WTC11 (cell line): ENCODE results near the gene BPIFB2. TPM values are rescaled to one million over a fixed set of nuclear protein-coding genes. Genes with fewer than 3 reads are reported as not detected.

Experiments used
- AFF4 ChIP-seq: sonication (generic); formaldehyde crosslinking; IDR thresholded peaks from 2 replicates; pipeline ENCODE4 v1.8.1; 2023; ENCODE audit warnings: mild to moderate bottlenecking, missing genetic modification reagents, borderline replicate concordance
- EMX1 ChIP-seq: fragments of 250-450 bp; sonication (Bioruptor Pico); IDR thresholded peaks from 2 replicates; pipeline ENCODE4 v1.8.0; 2021; ENCODE audit warnings: mild to moderate bottlenecking
- FOXP4 ChIP-seq: sonication (generic); formaldehyde crosslinking; IDR thresholded peaks from 2 replicates; pipeline ENCODE4 v1.8.0; 2022; ENCODE audit warnings: mild to moderate bottlenecking, missing genetic modification reagents
- GABPB1 ChIP-seq: sonication (generic); formaldehyde crosslinking; IDR thresholded peaks from 2 replicates; pipeline ENCODE4 v1.8.1; 2023; ENCODE audit warnings: mild to moderate bottlenecking, missing genetic modification reagents
- GRHL2 ChIP-seq: fragments of 250-450 bp; sonication (Bioruptor Pico); IDR thresholded peaks from 2 replicates; pipeline ENCODE4 v1.8.0; 2022; ENCODE audit warnings: mild to moderate bottlenecking, moderate library complexity; ENCODE audit not compliant: insufficient replicate concordance, severe bottlenecking
- HMGA2 ChIP-seq: fragments of 250-450 bp; sonication (Bioruptor Pico); IDR thresholded peaks from 2 replicates; pipeline ENCODE4 v1.4.0; 2021; ENCODE audit warnings: mild to moderate bottlenecking, moderate library complexity
- MXD4 ChIP-seq: fragments of 250-450 bp; sonication (Bioruptor Pico); IDR thresholded peaks from 2 replicates; pipeline ENCODE4 v1.8.0; 2021; ENCODE audit warnings: mild to moderate bottlenecking, moderate library complexity, borderline replicate concordance
- OVOL2 ChIP-seq: fragments of 250-450 bp; sonication (Bioruptor Pico); IDR thresholded peaks from 2 replicates; pipeline ENCODE4 v1.9.0; 2021; ENCODE audit warnings: mild to moderate bottlenecking, borderline replicate concordance
- PREB ChIP-seq: sonication (generic); formaldehyde crosslinking; IDR thresholded peaks from 2 replicates; pipeline ENCODE4 v1.8.1; 2022; ENCODE audit warnings: mild to moderate bottlenecking, missing genetic modification reagents, moderate library complexity, borderline replicate concordance
- PRRX2 ChIP-seq: fragments of 250-450 bp; sonication (Bioruptor Pico); IDR thresholded peaks from 2 replicates; pipeline ENCODE4 v1.8.0; 2021; ENCODE audit warnings: mild to moderate bottlenecking
- RORB ChIP-seq: fragments of 250-450 bp; sonication (Bioruptor Pico); IDR thresholded peaks from 2 replicates; pipeline ENCODE4 v1.9.0; 2021; ENCODE audit warnings: mild to moderate bottlenecking
- STAT6 ChIP-seq: sonication (generic); formaldehyde crosslinking; conservative IDR thresholded peaks from 2 replicates; pipeline ENCODE4 v1.8.1; 2023; ENCODE audit warnings: mild to moderate bottlenecking, low read depth, missing genetic modification reagents, moderate library complexity
- TEAD1 ChIP-seq: sonication (generic); formaldehyde crosslinking; IDR thresholded peaks from 2 replicates; pipeline ENCODE4 v1.8.0; 2022; ENCODE audit warnings: mild to moderate bottlenecking, missing genetic modification reagents
- ZMAT4 ChIP-seq: fragments of 250-450 bp; sonication (Bioruptor Pico); IDR thresholded peaks from 2 replicates; pipeline ENCODE4 v1.9.0; 2021; ENCODE audit warnings: mild to moderate bottlenecking
- ZNF425 ChIP-seq: fragments of 250-450 bp; sonication (Bioruptor Pico); conservative IDR thresholded peaks from 2 replicates; pipeline ENCODE4 v1.9.0; 2021; ENCODE audit warnings: mild to moderate bottlenecking
- total RNA-seq: library from RNA; stranded (reverse); gene quantifications from 3 replicates; pipeline ENCODE4 v1.2.3, GENCODE V29; 2021

The BPIFB2 gene
- total RNA-seq, 1 experiment from 2014 or later: 0.09 TPM

- TF ChIP-seq PREB (CRISPR knock-in tag) (no peak), TEAD1 (CRISPR knock-in tag) (no peak), FOXP4 (no peak), GABPB1 (CRISPR knock-in tag) (no peak), ZMAT4 (CRISPR knock-in tag) (no peak), ZNF425 (CRISPR knock-in tag) (no peak), RORB (CRISPR knock-in tag) (no peak), GRHL2 (CRISPR knock-in tag) (no peak), PRRX2 (CRISPR knock-in tag) (no peak), AFF4 (no peak), MXD4 (CRISPR knock-in tag) (no peak), OVOL2 (no peak), EMX1 (CRISPR knock-in tag) (no peak), STAT6 (CRISPR knock-in tag) (no peak), HMGA2 (CRISPR knock-in tag) (no peak)
These were observed 16.1 kb upstream of the BPIFB2 start (continued) for GRCh38 chr20:32991383-32991782.
